Measurements from ENCODE around the gene TAS1R3.
"Not testable (repeated sequence)": the region's sequence is repeated elsewhere in the genome, so short reads cannot be mapped to it uniquely, and the experiment has no call there.

Gene TAS1R3

DNA sequence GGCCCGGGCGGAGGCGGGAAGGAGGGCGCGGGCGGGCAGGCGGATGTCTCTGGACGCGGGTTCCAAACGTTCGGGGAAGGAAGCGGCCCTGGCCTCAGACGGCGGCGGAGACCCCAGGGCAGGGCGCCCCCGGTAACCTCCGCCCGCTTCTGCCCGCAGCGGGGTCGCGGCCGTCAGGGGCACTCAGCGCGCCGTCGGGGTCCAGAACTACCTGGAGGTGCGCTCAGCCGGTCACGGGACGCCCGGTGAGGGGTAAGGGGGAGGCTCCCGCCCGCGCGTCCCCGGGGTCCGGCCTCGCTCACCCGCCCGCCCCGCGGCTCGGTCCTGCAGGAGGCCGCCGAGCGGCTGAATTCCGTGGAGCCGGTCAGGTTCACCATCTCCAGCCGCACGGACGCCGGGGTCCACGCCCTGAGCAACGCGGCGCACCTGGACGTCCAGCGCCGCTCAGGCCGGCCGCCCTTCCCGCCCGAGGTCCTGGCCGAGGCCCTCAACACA, 22.3 kb upstream of the TAS1R3 start:
- Mint-ChIP-seq H3K36me3 (ENCODE audit: insufficient read depth) (peaks cover 26% of the 10 kb centered on the region), H3K4me3 (peak overlapping the region; percentile 79), H3K27ac (ENCODE audit: low read depth) (peak overlapping the region; percentile 80), H3K27me3 (no peaks in the 10 kb centered on the region), H3K9me3 (no peaks in the 10 kb centered on the region), H3K4me1 (peaks cover 16% of the 10 kb centered on the region)
- no peak for ATAC-seq (replicated peaks; ENCODE audit: extremely low read depth, poor library complexity, severe bottlenecking)
- DNase-seq (ENCODE audit: low spot score in 2 of 2) = no peak

DNA sequence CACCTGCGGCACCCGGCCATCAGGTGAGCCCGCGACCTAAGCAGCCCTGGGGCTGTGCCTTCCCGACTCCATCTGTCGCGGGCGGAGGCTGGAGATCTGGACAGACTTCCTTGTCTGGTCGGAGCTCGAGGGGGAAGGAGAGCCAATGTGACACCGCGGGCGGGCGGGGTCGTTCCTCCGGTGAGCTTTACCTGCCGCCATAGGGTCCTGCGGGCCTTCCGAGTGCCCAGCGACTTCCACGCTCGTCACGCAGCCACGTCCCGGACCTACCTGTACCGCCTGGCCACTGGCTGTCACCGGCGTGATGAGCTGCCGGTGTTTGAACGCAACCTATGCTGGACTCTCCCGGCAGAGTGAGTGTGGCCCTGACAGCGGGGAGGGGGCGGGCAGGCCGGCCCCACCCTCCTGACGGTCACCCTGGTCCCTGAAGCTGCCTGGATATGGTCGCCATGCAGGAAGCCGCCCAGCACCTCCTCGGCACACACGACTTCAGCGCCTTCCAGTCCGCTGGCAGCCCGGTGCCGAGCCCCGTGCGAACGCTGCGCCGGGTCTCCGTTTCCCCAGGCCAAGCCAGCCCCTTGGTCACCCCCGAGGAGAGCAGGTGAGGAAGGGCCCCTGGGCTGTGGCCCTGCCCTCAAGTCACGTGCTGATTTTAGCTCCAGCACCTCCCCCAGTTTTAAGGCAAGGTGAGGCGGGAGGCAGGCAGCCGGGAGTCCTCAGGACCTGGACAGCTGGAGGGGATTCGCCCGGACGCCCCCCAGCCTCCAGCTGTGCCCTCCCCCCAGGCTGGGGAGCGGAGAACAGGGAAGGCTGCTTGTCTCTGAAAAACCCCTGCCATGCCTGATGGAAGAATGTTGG, 21.6 kb upstream of the TAS1R3 start:
- H3K4me3 Mint-ChIP-seq = peak overlapping the region; percentile 79
- peaks cover 16% of the 10 kb centered on the region for H3K4me1 Mint-ChIP-seq
- no peaks in the 10 kb centered on the region for H3K9me3 Mint-ChIP-seq
- DNase-seq (ENCODE audit: low spot score in 2 of 2) (no peak), ATAC-seq (replicated peaks; ENCODE audit: extremely low read depth, poor library complexity, severe bottlenecking) (no peak)
- no peaks in the 10 kb centered on the region for H3K27me3 Mint-ChIP-seq
- H3K27ac Mint-ChIP-seq (ENCODE audit: low read depth) = peak overlapping the region; percentile 80
- H3K36me3 Mint-ChIP-seq (ENCODE audit: insufficient read depth) = peaks cover 27% of the 10 kb centered on the region

DNA sequence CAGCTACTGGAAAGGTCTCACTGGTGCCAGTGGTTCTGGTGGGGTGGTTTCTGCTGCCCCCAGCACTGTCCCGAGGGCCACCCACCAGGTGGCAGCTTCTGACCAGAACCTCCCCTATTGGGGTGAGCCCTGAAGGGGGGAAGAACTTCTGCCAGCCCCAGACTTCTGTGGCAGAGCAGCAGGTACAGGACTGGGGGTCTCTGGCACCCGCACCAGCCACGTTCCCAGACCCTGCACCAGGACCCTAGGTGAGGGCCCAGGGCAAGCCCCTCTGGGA, 21.0 kb upstream of the TAS1R3 start:
- peak overlapping the region; percentile 32 for H3K27ac Mint-ChIP-seq (ENCODE audit: low read depth)
- ATAC-seq (replicated peaks; ENCODE audit: extremely low read depth, poor library complexity, severe bottlenecking) (no peak), DNase-seq (ENCODE audit: low spot score in 2 of 2) (no peak)
- H3K27me3 Mint-ChIP-seq = no peaks in the 10 kb centered on the region
- no peaks in the 10 kb centered on the region for H3K9me3 Mint-ChIP-seq
- H3K4me3 Mint-ChIP-seq = peak overlapping the region; percentile 79
- peaks cover 16% of the 10 kb centered on the region for H3K4me1 Mint-ChIP-seq
- peaks cover 27% of the 10 kb centered on the region for H3K36me3 Mint-ChIP-seq (ENCODE audit: insufficient read depth)

DNA sequence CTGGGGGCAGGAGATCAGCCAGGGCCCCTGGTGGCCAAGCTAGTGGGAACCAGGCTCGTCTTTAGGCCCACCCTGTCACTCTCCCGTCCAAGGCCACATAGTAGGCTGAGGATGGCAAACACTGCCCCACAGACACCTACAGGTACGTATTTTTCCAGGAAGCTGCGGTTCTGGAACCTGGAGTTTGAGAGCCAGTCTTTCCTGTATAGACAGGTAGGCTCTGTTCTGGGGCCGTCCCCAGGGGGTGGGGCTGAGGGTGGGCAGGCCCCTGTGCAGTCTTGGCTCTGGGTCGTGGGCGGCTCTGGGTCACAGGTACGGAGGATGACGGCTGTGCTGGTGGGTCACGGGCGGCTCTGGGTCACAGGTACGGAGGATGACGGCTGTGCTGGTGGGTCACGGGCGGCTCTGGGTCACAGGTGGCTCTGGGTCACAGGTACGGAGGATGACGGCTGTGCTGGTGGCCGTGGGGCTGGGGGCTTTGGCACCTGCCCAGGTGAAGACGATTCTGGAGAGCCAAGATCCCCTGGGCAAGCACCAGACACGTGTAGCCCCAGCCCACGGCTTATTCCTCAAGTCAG, 20.5 kb upstream of the TAS1R3 start:
- Mint-ChIP-seq H3K27ac (ENCODE audit: low read depth) (peak overlapping the region; percentile 32), H3K27me3 (no peaks in the 10 kb centered on the region), H3K4me3 (peak overlapping the region; percentile 79), H3K9me3 (no peaks in the 10 kb centered on the region), H3K4me1 (peaks cover 16% of the 10 kb centered on the region), H3K36me3 (ENCODE audit: insufficient read depth) (peaks cover 27% of the 10 kb centered on the region)
- DNase-seq (ENCODE audit: low spot score in 2 of 2) (no peak), ATAC-seq (replicated peaks; ENCODE audit: extremely low read depth, poor library complexity, severe bottlenecking) (no peak)

DNA sequence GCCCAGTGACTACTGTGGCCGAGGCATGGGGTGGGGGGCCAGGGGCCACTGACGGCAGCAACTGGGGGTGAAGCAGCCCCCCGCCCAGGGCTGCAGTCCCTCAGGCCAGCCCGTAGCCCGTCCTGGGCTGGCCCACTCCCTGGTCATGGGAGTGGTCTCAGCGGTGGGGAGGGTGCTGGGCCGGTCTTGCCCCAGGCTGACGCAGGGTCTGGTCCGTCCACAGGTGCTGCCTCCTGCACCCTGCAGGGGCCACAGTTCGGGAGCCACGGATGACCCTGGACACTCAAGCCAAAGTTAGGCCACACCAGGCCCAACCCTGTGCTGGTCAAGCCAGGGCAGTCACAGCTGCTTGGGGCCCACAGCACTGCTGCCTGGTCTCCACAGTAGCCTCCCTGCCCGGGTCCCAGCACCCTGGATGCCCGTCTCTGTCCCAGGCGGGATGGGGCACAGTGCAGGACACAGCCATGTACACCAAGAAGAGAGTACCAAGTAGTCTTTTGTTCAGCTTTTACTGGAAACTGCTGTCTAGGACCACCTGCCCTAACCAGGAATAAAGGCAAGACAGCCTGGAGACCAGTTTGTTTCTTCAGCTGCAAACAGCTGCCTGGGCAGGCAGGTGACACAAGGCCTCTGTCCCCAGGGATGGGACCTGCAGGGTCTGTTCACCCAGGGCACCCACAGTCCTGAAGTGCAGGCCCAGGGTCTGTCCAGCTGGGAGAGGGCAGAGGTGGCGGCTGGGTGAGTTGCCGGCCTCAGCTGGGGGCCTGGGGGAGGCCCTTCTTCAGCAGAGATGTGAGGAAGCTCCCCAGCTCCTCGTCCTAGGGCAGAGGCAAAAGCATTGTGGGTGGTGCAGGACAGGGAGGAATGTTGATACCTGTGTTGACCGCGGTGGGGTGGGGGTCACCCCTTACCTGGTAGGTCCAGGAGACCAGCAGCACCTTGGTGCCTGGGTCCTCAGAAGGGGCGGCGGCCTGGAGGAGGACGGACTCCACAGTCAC, 19.7 kb upstream of the TAS1R3 start:
- no peaks in the 10 kb centered on the region for H3K9me3 Mint-ChIP-seq
- no peak overlapping the region for H3K4me3 Mint-ChIP-seq
- H3K27ac Mint-ChIP-seq (ENCODE audit: low read depth) = no peak overlapping the region
- no peaks in the 10 kb centered on the region for H3K27me3 Mint-ChIP-seq
- peaks cover 33% of the 10 kb centered on the region for H3K36me3 Mint-ChIP-seq (ENCODE audit: insufficient read depth)
- ATAC-seq (replicated peaks; ENCODE audit: extremely low read depth, poor library complexity, severe bottlenecking) = no peak
- peaks cover 8% of the 10 kb centered on the region for H3K4me1 Mint-ChIP-seq
- no peak for DNase-seq (ENCODE audit: low spot score in 2 of 2)

DNA sequence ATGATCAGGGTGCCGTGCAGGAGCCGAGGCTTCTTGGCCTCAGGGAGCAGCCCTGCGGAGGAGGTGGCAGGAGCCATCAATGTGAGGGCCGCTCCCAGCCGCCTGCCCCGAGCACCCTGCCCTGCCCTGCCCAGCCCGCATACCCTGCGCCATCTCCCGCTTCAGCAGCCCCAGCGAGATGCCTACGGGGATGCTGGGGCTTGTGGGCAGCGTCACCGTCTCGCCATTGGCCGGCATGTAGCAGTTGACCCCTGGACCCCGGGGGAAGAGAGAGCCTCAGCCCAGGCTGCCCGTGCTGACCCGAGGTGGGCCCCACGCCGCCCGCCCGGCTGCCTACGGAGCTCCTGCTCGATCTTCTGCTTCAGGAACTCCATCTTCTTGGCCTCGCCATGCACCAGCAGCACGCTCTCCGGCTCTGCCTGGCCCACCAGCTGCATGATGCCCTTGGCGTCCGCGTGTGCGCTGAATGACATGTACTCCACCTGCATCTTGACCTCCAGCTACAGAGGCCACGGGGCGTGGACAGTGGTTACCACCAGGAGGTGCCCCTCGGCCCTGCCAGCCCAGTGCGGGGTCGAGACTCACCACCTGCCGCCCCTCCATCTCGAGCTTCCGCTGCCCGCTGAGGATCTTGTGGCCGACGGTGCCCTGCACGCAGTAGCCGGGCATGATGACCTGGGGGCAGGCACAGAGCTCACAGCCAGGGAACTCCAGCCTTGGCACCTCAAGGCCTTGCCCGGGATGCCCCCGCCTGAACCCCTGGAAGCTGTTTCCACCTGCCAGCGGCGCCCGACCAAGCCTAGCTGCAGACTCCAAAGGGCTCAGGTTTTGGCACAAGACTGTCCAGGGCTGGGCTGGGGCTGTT, 18.4 kb upstream of the TAS1R3 start:
- H3K27me3 Mint-ChIP-seq = no peaks in the 10 kb centered on the region
- H3K36me3 Mint-ChIP-seq (ENCODE audit: insufficient read depth) = peaks cover 36% of the 10 kb centered on the region
- H3K9me3 Mint-ChIP-seq = no peaks in the 10 kb centered on the region
- H3K4me1 Mint-ChIP-seq = no peaks in the 10 kb centered on the region
- peak overlapping the region; percentile 59 for H3K27ac Mint-ChIP-seq (ENCODE audit: low read depth)
- ATAC-seq (replicated peaks; ENCODE audit: extremely low read depth, poor library complexity, severe bottlenecking) (no peak), DNase-seq (ENCODE audit: low spot score in 2 of 2) (no peak)
- no peak overlapping the region for H3K4me3 Mint-ChIP-seq

DNA sequence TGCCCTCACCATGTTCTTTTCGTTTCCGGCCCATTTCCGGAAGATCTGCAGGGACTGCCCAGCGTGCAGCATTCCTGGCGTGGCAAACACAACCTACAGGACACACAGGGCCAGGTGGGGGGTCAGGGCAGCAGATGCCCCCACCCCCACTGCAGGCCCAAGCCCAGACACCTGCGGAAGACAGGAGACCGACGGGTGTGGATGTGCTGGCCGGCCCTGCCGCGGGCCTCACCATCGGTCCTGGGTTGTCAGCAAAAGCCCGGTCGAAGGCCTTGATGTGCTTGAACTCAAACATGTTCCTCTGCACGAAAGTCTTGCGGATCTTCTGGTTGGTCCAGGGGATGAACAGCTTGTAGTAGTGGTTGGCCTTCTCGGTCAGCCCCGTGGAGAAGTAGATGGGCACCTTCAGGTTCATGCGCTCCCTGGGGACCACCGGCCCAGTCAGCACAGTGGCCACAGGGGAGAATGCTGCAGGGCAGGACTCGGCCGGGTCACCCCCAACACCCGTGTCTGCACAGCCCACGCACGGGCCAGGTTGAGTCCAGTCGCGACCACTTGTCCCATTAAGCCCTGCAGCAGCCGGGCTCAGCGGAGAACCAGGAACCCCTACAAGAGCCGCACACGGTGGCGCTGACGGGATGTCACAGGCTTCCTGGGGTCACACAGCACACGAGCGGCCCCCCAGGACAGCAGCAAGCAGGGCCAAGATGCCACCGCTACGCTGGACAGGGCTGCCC, 17.4 kb upstream of the TAS1R3 start:
- ATAC-seq (replicated peaks; ENCODE audit: extremely low read depth, poor library complexity, severe bottlenecking) = no peak
- H3K4me1 Mint-ChIP-seq = no peaks in the 10 kb centered on the region
- H3K27ac Mint-ChIP-seq (ENCODE audit: low read depth) = no peak overlapping the region
- no peak overlapping the region for H3K4me3 Mint-ChIP-seq
- no peak for DNase-seq (ENCODE audit: low spot score in 2 of 2)
- no peaks in the 10 kb centered on the region for H3K9me3 Mint-ChIP-seq
- H3K36me3 Mint-ChIP-seq (ENCODE audit: insufficient read depth) = peaks cover 37% of the 10 kb centered on the region
- H3K27me3 Mint-ChIP-seq = no peaks in the 10 kb centered on the region

DNA sequence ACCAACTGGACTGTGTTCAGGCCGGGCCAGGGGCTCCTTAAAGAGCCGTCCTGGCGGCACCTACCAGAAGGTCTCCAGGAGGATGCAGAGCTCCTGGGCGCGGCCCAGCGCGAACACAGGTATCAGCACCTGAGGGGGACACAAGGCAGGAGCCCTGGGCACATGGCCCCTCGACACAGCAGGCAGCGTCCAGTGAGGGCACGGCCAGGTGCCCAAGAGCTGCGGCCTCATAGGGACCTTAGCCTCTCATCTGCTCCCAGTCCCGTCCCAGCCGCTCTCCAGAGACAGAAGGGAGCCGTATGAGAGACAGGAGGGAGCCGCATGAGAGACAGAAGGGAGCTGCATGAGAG, 16.9 kb upstream of the TAS1R3 start:
- Mint-ChIP-seq H3K36me3 (ENCODE audit: insufficient read depth) (peaks cover 39% of the 10 kb centered on the region), H3K9me3 (no peaks in the 10 kb centered on the region), H3K27ac (ENCODE audit: low read depth) (no peak overlapping the region), H3K4me3 (no peak overlapping the region), H3K4me1 (no peaks in the 10 kb centered on the region), H3K27me3 (no peaks in the 10 kb centered on the region)
- ATAC-seq (replicated peaks; ENCODE audit: extremely low read depth, poor library complexity, severe bottlenecking) (no peak), DNase-seq (ENCODE audit: low spot score in 2 of 2) (no peak)

DNA sequence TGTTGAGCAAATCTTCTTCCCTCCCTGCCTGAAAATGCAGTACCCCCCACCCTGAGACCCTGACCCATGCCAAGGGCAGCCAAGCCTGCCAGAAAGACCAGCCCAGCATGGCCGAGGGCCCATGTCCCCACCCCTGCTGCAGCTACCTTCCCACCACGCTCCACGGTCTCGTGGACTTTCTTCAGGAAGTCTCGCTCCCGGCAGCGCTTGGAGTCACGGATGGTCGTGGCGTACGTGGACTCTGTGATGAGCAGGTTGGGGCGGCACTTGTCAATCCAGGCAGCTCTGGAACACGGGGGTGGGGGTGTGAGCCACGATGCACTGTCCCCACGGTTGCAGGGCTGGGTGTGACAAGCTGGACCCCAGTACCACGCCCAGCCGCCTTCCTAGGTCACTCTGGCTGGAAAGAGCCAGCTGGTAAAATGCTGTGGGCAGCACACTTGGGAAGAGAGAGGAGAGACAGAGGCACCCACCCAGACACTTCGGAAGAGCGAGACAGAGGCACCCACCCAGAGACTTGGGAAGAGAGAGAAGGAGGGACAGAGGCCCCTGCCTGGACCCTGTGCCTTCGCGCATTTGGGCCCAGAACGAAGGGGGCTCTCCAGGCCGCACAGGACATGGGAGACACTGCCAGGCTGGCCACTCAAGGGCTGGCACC, 16.3 kb upstream of the TAS1R3 start:
- DNase-seq (ENCODE audit: low spot score in 2 of 2) (no peak), ATAC-seq (replicated peaks; ENCODE audit: extremely low read depth, poor library complexity, severe bottlenecking) (no peak)
- no peaks in the 10 kb centered on the region for H3K4me1 Mint-ChIP-seq
- H3K9me3 Mint-ChIP-seq = no peaks in the 10 kb centered on the region
- peak overlapping the region; percentile 44 for H3K27ac Mint-ChIP-seq (ENCODE audit: low read depth)
- H3K36me3 Mint-ChIP-seq (ENCODE audit: insufficient read depth) = peaks cover 43% of the 10 kb centered on the region
- no peaks in the 10 kb centered on the region for H3K27me3 Mint-ChIP-seq
- peak overlapping the region; percentile 67 for H3K4me3 Mint-ChIP-seq

DNA sequence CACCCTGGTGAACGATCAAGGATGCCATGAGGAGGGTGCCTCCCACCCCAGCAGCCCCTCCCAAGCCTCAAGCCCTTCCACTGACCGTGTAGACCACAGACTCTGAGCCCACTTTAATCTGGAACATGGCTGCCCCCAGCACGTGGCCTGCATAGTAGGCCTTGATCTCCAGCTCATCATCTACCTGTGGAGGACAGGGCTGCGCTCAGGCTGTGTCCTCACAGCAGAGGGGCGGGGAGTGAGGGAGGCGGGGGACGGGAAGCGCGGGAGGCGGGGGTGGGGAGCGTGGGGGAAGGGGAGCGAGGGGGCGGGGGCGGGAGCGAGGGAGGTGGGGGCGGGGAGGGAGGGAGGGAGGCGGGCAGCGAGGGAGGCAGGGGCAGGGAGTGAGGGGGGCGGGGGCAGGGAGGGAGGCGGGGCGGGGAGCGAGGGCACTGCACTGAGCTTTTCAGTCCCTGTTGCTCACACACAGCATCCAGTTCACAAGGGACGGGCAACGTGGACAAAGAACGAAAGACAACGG, 15.6 kb upstream of the TAS1R3 start:
- no peak overlapping the region for H3K27ac Mint-ChIP-seq (ENCODE audit: low read depth)
- DNase-seq (ENCODE audit: low spot score in 2 of 2) = no peak
- no peaks in the 10 kb centered on the region for H3K9me3 Mint-ChIP-seq
- no peak overlapping the region for H3K4me3 Mint-ChIP-seq
- peaks cover 43% of the 10 kb centered on the region for H3K36me3 Mint-ChIP-seq (ENCODE audit: insufficient read depth)
- no peak for ATAC-seq (replicated peaks; ENCODE audit: extremely low read depth, poor library complexity, severe bottlenecking)
- H3K4me1 Mint-ChIP-seq = peaks cover 5% of the 10 kb centered on the region
- no peaks in the 10 kb centered on the region for H3K27me3 Mint-ChIP-seq

DNA sequence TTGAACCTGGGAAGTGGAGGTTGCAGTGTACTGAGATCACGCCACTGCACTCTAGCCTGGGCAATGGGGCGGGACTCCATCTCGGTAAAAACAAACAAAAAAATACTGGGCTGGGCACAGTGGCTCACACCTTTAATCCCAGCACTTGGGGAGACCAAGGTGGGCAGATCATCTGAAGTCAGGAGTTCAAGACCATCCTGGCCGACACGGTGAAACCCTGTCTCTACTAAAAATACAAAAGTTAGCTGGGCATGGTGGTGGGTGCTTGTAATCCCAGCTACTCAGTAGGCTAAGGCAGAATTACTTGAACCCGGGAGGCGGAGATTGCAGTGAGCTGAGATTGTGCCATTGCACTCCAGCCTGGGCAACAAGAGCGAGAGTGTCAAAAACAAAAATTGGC, 14.9 kb upstream of the TAS1R3 start:
- H3K4me1 Mint-ChIP-seq; H3K9me3 Mint-ChIP-seq; ATAC-seq (replicated peaks; ENCODE audit: extremely low read depth, poor library complexity, severe bottlenecking); H3K27me3 Mint-ChIP-seq; H3K4me3 Mint-ChIP-seq; DNase-seq (ENCODE audit: low spot score in 2 of 2); H3K27ac Mint-ChIP-seq (ENCODE audit: low read depth): not testable (repeated sequence)
- peaks cover 39% of the 10 kb centered on the region for H3K36me3 Mint-ChIP-seq (ENCODE audit: insufficient read depth)
